CD4-positive, alpha-beta T cell treated with Interleukin-2 at 100 ng/mL for 4 hours (primary cell): ENCODE results near the gene SDCBP2.
A peak's percentile ranks its signal among the peaks of the same experiment; 100 is the strongest.

ENCODE experiments used
- DNase-seq: peaks from one replicate; pipeline ENCODE4 v3.0.0-alpha.2; 2020; ENCODE audit warnings: low spot score

SDCBP2 gene

GRCh38 chr20:1295276-1295930, 33.5 kb downstream of the SDCBP2 start:
- no peak for DNase-seq

GRCh38 chr20:1294497-1294896, 34.4 kb downstream of the SDCBP2 start:
- no peak for DNase-seq

- DNase-seq, result no peak
Measured at GRCh38 chr20:1293641-1294379, 35.1 kb downstream of the SDCBP2 start.

- no peak for DNase-seq
Measured at GRCh38 chr20:1292620-1293019, 36.3 kb downstream of the SDCBP2 start.

- no peak for DNase-seq
Measured at GRCh38 chr20:1291191-1291741, 37.7 kb downstream of the SDCBP2 start.

- DNase-seq, result no peak
Measured at GRCh38 chr20:1287787-1288569, 41.0 kb downstream of the SDCBP2 start.

- no peak for DNase-seq
Measured at GRCh38 chr20:1287306-1287705, 41.6 kb downstream of the SDCBP2 start.

- peak; percentile 45 for DNase-seq
Measured at GRCh38 chr20:1286267-1287024, 42.5 kb downstream of the SDCBP2 start.

GRCh38 chr20:1283522-1284510, 45.1 kb downstream of the SDCBP2 start:
- no peak for DNase-seq

GRCh38 chr20:1282966-1283365, 46.0 kb downstream of the SDCBP2 start:
- no peak for DNase-seq

- DNase-seq, result no peak
Measured at GRCh38 chr20:1281279-1282057, 47.5 kb downstream of the SDCBP2 start.

GRCh38 chr20:1280195-1281102, 48.5 kb downstream of the SDCBP2 start:
- no peak for DNase-seq

GRCh38 chr20:1278993-1279392, 49.9 kb downstream of the SDCBP2 start:
- DNase-seq, result no peak

- no peak for DNase-seq
Measured at GRCh38 chr20:1277529-1278322, 51.2 kb downstream of the SDCBP2 start.

- DNase-seq, result no peak
Measured at GRCh38 chr20:1275919-1276318, 53.0 kb downstream of the SDCBP2 start.

GRCh38 chr20:1274485-1275311, 54.2 kb downstream of the SDCBP2 start:
- no peak for DNase-seq

- DNase-seq, result no peak
Measured at GRCh38 chr20:1273366-1273765, 55.6 kb downstream of the SDCBP2 start.
